ENCODE results near the gene POLR3B. TPM values are rescaled to one million over a fixed set of nuclear protein-coding genes. Genes with fewer than 3 reads are reported as not detected.
A peak's percentile ranks its signal among the peaks of the same experiment; 100 is the strongest.
"Not testable (repeated sequence)": the region's sequence is repeated elsewhere in the genome, so short reads cannot be mapped to it uniquely, and the experiment has no call there.

Gene POLR3B
- polyA plus RNA-seq (ENCODE audit: low read depth in 6 of 6) = 1 to 10 TPM in 5 of 6 donors, not detected in 1; 3.0 to 4.7 (median 3.3) TPM

GRCh38 chr12:106357549-106358395 lies at the start of gene POLR3B:
TSS of gene POLR3B (plus strand) at chr12:106357748. CDS start at chr12:106357880, 132 bp downstream.
- ATAC-seq (ENCODE audit: low read depth in 2 of 2) = peak; percentile 91 to 92
- no peaks in the 10 kb centered on the region for H3K9me3 Mint-ChIP-seq
- no peaks in the 10 kb centered on the region for H3K36me3 Mint-ChIP-seq
- peaks cover 13 to 19% (median 14%) of the 10 kb centered on the region in 3 donors for H3K4me1 Mint-ChIP-seq
- peak within 1 kb of the TSS; percentile 68 to 96 (median 94) for H3K27ac Mint-ChIP-seq
- peak within 1 kb of the TSS; percentile 76 to 97 (median 96) for H3K4me3 Mint-ChIP-seq
- no peaks in the 10 kb centered on the region for H3K27me3 Mint-ChIP-seq
- DNase-seq = peak; percentile 96

GRCh38 chr12:106308121-106308520 lies 49.4 kb upstream of the POLR3B start:
- H3K27me3 Mint-ChIP-seq = no peaks in the 10 kb centered on the region
- ATAC-seq (ENCODE audit: low read depth in 2 of 2) (no peak), DNase-seq (no peak)
- H3K9me3 Mint-ChIP-seq = no peaks in the 10 kb centered on the region
- peaks cover 7 to 14% of the 10 kb centered on the region in 2 donors for H3K36me3 Mint-ChIP-seq
- H3K4me1 Mint-ChIP-seq = peaks cover 60 to 67% (median 61%) of the 10 kb centered on the region in 3 donors
- no peak overlapping the region for H3K27ac Mint-ChIP-seq
- no peak overlapping the region for H3K4me3 Mint-ChIP-seq

- no peak overlapping the region for H3K4me3 Mint-ChIP-seq
- H3K27me3 Mint-ChIP-seq = no peaks in the 10 kb centered on the region
- DNase-seq = no peak
- ATAC-seq (ENCODE audit: low read depth in 2 of 2) = no peak
- peaks cover 7 to 14% of the 10 kb centered on the region in 2 donors for H3K36me3 Mint-ChIP-seq
- H3K9me3 Mint-ChIP-seq = no peaks in the 10 kb centered on the region
- peak overlapping the region in 1 of 6 donors; percentile 46 for H3K27ac Mint-ChIP-seq
- peaks cover 55 to 63% (median 57%) of the 10 kb centered on the region in 3 donors for H3K4me1 Mint-ChIP-seq
Observed at GRCh38 chr12:106308611-106309010, 48.9 kb upstream of the POLR3B start.

- H3K9me3 Mint-ChIP-seq = no peaks in the 10 kb centered on the region
- H3K27ac Mint-ChIP-seq = peak overlapping the region in 4 of 6 donors; percentile 59 to 94 (median 80)
- H3K4me1 Mint-ChIP-seq = peaks cover 43 to 53% (median 45%) of the 10 kb centered on the region in 3 donors
- ATAC-seq (ENCODE audit: low read depth in 2 of 2) = peak in 1 of 2 donors; percentile 4
- no peak for DNase-seq
- peak overlapping the region in 3 of 8 donors; percentile 31 to 48 (median 44) for H3K4me3 Mint-ChIP-seq
- no peaks in the 10 kb centered on the region for H3K27me3 Mint-ChIP-seq
- H3K36me3 Mint-ChIP-seq = peaks cover 7 to 11% of the 10 kb centered on the region in 2 donors
Observed at GRCh38 chr12:106309671-106310505, 47.7 kb upstream of the POLR3B start.

GRCh38 chr12:106310687-106311086 lies 46.9 kb upstream of the POLR3B start:
- Mint-ChIP-seq H3K36me3 (peaks cover 7 to 13% of the 10 kb centered on the region in 2 donors), H3K4me1 (peaks cover 35 to 45% (median 38%) of the 10 kb centered on the region in 3 donors), H3K27me3 (no peaks in the 10 kb centered on the region), H3K9me3 (no peaks in the 10 kb centered on the region), H3K27ac (peak overlapping the region in 4 of 6 donors; percentile 49 to 76 (median 60)), H3K4me3 (peak overlapping the region in 5 of 8 donors; percentile 22 to 58 (median 44))
- DNase-seq (no peak), ATAC-seq (ENCODE audit: low read depth in 2 of 2) (peak in 1 of 2 donors; percentile 14)

- peak overlapping the region in 5 of 6 donors; percentile 29 to 76 (median 49) for H3K27ac Mint-ChIP-seq
- DNase-seq = no peak
- peak in 1 of 2 donors; percentile 29 for ATAC-seq (ENCODE audit: low read depth in 2 of 2)
- no peaks in the 10 kb centered on the region for H3K27me3 Mint-ChIP-seq
- H3K4me3 Mint-ChIP-seq = peak overlapping the region in 3 of 8 donors; percentile 22 to 42 (median 34)
- peaks cover 33 to 42% (median 34%) of the 10 kb centered on the region in 3 donors for H3K4me1 Mint-ChIP-seq
- peaks cover 9 to 18% of the 10 kb centered on the region in 2 donors for H3K36me3 Mint-ChIP-seq
- no peaks in the 10 kb centered on the region for H3K9me3 Mint-ChIP-seq
Observed at GRCh38 chr12:106311139-106311538, 46.4 kb upstream of the POLR3B start.

GRCh38 chr12:106313413-106313812 lies 44.1 kb upstream of the POLR3B start:
- not testable (repeated sequence) for H3K9me3 Mint-ChIP-seq; ATAC-seq (ENCODE audit: low read depth in 2 of 2); DNase-seq; H3K27me3 Mint-ChIP-seq; H3K4me3 Mint-ChIP-seq; H3K27ac Mint-ChIP-seq
- H3K36me3 Mint-ChIP-seq = peaks cover 22 to 29% of the 10 kb centered on the region in 2 donors
- H3K4me1 Mint-ChIP-seq = peaks cover 27 to 35% (median 34%) of the 10 kb centered on the region in 3 donors

- Mint-ChIP-seq H3K9me3 (no peaks in the 10 kb centered on the region), H3K36me3 (peaks cover 23 to 45% of the 10 kb centered on the region in 2 donors), H3K27me3 (no peaks in the 10 kb centered on the region), H3K4me3 (no peak overlapping the region), H3K4me1 (peaks cover 14 to 17% (median 16%) of the 10 kb centered on the region in 3 donors), H3K27ac (peak overlapping the region in 2 of 6 donors; percentile 10 to 40)
- DNase-seq (no peak), ATAC-seq (ENCODE audit: low read depth in 2 of 2) (no peak)
Observed at GRCh38 chr12:106315523-106315922, 42.0 kb upstream of the POLR3B start.

GRCh38 chr12:106317406-106318082 lies 40.0 kb upstream of the POLR3B start:
- H3K36me3 Mint-ChIP-seq = peaks cover 40 to 63% of the 10 kb centered on the region in 2 donors
- H3K4me3 Mint-ChIP-seq = no peak overlapping the region
- peaks cover 2 to 5% (median 5%) of the 10 kb centered on the region in 3 donors for H3K4me1 Mint-ChIP-seq
- H3K9me3 Mint-ChIP-seq = no peaks in the 10 kb centered on the region
- no peak for ATAC-seq (ENCODE audit: low read depth in 2 of 2)
- peak overlapping the region in 1 of 6 donors; percentile 39 for H3K27ac Mint-ChIP-seq
- DNase-seq = no peak
- no peaks in the 10 kb centered on the region for H3K27me3 Mint-ChIP-seq

- H3K36me3 Mint-ChIP-seq = peaks cover 57 to 67% of the 10 kb centered on the region in 2 donors
- peaks cover 0 to 13% (median 3%) of the 10 kb centered on the region in 3 donors for H3K4me1 Mint-ChIP-seq
- H3K4me3 Mint-ChIP-seq = no peak overlapping the region
- H3K9me3 Mint-ChIP-seq = no peaks in the 10 kb centered on the region
- no peak for ATAC-seq (ENCODE audit: low read depth in 2 of 2)
- H3K27ac Mint-ChIP-seq = peak overlapping the region in 1 of 6 donors; percentile 25
- H3K27me3 Mint-ChIP-seq = no peaks in the 10 kb centered on the region
- no peak for DNase-seq
Observed at GRCh38 chr12:106321139-106321850, 36.3 kb upstream of the POLR3B start.

GRCh38 chr12:106323537-106323936 lies 34.0 kb upstream of the POLR3B start:
- no peaks in the 10 kb centered on the region for H3K9me3 Mint-ChIP-seq
- no peak overlapping the region for H3K4me3 Mint-ChIP-seq
- H3K27ac Mint-ChIP-seq = no peak overlapping the region
- peaks cover 0 to 13% (median 0%) of the 10 kb centered on the region in 3 donors for H3K4me1 Mint-ChIP-seq
- no peaks in the 10 kb centered on the region for H3K27me3 Mint-ChIP-seq
- no peak for DNase-seq
- ATAC-seq (ENCODE audit: low read depth in 2 of 2) = no peak
- H3K36me3 Mint-ChIP-seq = peaks cover 48 to 57% of the 10 kb centered on the region in 2 donors

GRCh38 chr12:106327309-106327869 lies 30.2 kb upstream of the POLR3B start:
- peaks cover 0 to 13% (median 9%) of the 10 kb centered on the region in 3 donors for H3K4me1 Mint-ChIP-seq
- no peak for ATAC-seq (ENCODE audit: low read depth in 2 of 2)
- DNase-seq = no peak
- H3K4me3 Mint-ChIP-seq = no peak overlapping the region
- no peaks in the 10 kb centered on the region for H3K27me3 Mint-ChIP-seq
- H3K9me3 Mint-ChIP-seq = no peaks in the 10 kb centered on the region
- peaks cover 43 to 51% of the 10 kb centered on the region in 2 donors for H3K36me3 Mint-ChIP-seq
- peak overlapping the region in 1 of 6 donors; percentile 2 for H3K27ac Mint-ChIP-seq
